B cell (primary cell): Measurements from ENCODE around the gene TOX2. TPM values are rescaled to one million over a fixed set of nuclear protein-coding genes. Genes with fewer than 3 reads are reported as not detected.

Source experiments
- ATAC-seq: fragments of 200-7000 bp; cut with Tn5 transposase; one replicate; pipeline ENCODE4 v1.10.0; 2021; ENCODE audit warnings: low read depth, mild to moderate bottlenecking, moderate number of reproducible peaks, moderate library complexity
- CTCF ChIA-PET: fragments of 350-600 bp; sonication (Branson Sonifier 250); formaldehyde crosslinking; loops from one replicate; lab custom pipeline; 2021; ENCODE audit warnings: antibody characterized with exemption, inconsistent platforms; lab: Charles Lee
- POLR2A ChIA-PET: fragments of 350-600 bp; sonication (Branson Sonifier 250); formaldehyde crosslinking; loops from one replicate; lab custom pipeline; 2021; ENCODE audit warnings: antibody characterized with exemption; lab: Charles Lee
- DNase-seq: peaks from one replicate; pipeline ENCODE4 v3.0.0; 2013
- H2AFZ ChIP-seq: 2 replicates; pipeline ENCODE4 v1.6.1; 2012; ENCODE audit warnings: mild to moderate bottlenecking, low read depth, low read length; ENCODE audit not compliant: insufficient read depth, poor library complexity, severe bottlenecking
- H3K27ac ChIP-seq, 2 donors: 1 replicate in 1 of 2; 2 replicates in 1 of 2; pipeline ENCODE4 v1.5.1; 2012 to 2013; ENCODE audit warnings: low read length in 2 of 2, mild to moderate bottlenecking in 2 of 2, moderate library complexity in 1 of 2
- H3K27me3 ChIP-seq, 4 experiments: fragments of 200-600 bp in 1 of 4; sonication (generic) in 1 of 4; replicated peaks in 1 of 4; 1 replicate in 2 of 4; 2 replicates in 2 of 4; pipeline versions ENCODE4 v1.6.1 to v1.7.0; 2013 to 2016; ENCODE audit warnings: low read length in 3 of 4, mild to moderate bottlenecking in 2 of 4, mixed read lengths in 1 of 4, moderate library complexity in 1 of 4; ENCODE audit not compliant: insufficient read depth in 4 of 4, control insufficient read depth in 3 of 4; ENCODE audit errors: control extremely low read depth in 1 of 4
- H3K36me3 ChIP-seq, 2 experiments: replicated peaks in 1 of 2; 1 replicate in 1 of 2; 2 replicates in 1 of 2; pipeline versions ENCODE4 v1.6.1 to v1.7.1; 2013; ENCODE audit warnings: low read length in 1 of 2; ENCODE audit not compliant: insufficient read depth in 2 of 2, control insufficient read depth in 1 of 2; ENCODE audit errors: control extremely low read depth in 1 of 2, extremely low read depth in 1 of 2
- H3K4me1 ChIP-seq, 2 donors: fragments of 200-600 bp in 1 of 2; sonication (generic) in 1 of 2; 1 replicate in 1 of 2; 2 replicates in 1 of 2; pipeline versions ENCODE4 v1.5.1 to v1.6.1; 2013 to 2017; ENCODE audit warnings: low read length in 2 of 2; ENCODE audit not compliant: control insufficient read depth in 2 of 2, insufficient read depth in 2 of 2
- H3K4me2 ChIP-seq: replicated peaks from 2 replicates; pipeline ENCODE3; 2012; ENCODE audit warnings: mild to moderate bottlenecking, low read depth, low read length; ENCODE audit not compliant: poor library complexity, severe bottlenecking
- H3K4me3 ChIP-seq, 5 experiments: fragments of 200-600 bp in 1 of 5; sonication (generic) in 1 of 5; 1 replicate in 3 of 5; 2 replicates in 2 of 5; pipeline versions ENCODE4 v1.5.1 to v1.7.0; 2011 to 2016; ENCODE audit warnings: low read length in 4 of 5, mild to moderate bottlenecking in 4 of 5, low read depth in 2 of 5, control low read depth in 1 of 5, moderate library complexity in 1 of 5; ENCODE audit not compliant: insufficient read depth in 1 of 5; ENCODE audit errors: control extremely low read depth in 1 of 5, extremely low read depth in 1 of 5
- H3K79me2 ChIP-seq: fragments of 200-600 bp; sonication (generic); one replicate; pipeline ENCODE4 v1.6.0; 2016; ENCODE audit warnings: low read length; ENCODE audit not compliant: control insufficient read depth, insufficient read depth
- H3K9ac ChIP-seq: fragments of 200-600 bp; sonication (generic); 2 replicates; pipeline ENCODE4 v1.6.1; 2017; ENCODE audit warnings: mild to moderate bottlenecking, low read length, moderate library complexity
- H3K9me3 ChIP-seq, 3 donors: one replicate each; pipeline versions ENCODE4 v1.6.1 to v1.7.1; 2013; ENCODE audit warnings: low read length in 2 of 3; ENCODE audit not compliant: control insufficient read depth in 2 of 3, insufficient read depth in 1 of 3; ENCODE audit errors: control extremely low read depth in 1 of 3
- H4K20me1 ChIP-seq: 2 replicates; pipeline ENCODE4 v1.6.0; 2012; ENCODE audit warnings: mild to moderate bottlenecking, low read length; ENCODE audit not compliant: insufficient read depth, control insufficient read depth, poor library complexity, severe bottlenecking
- H3K27ac Mint-ChIP-seq: one replicate; pipeline ENCODE4 v1.8.0; 2021; ENCODE audit warnings: mixed read lengths
- H3K27me3 Mint-ChIP-seq: one replicate; pipeline ENCODE4 v1.8.0; 2021; ENCODE audit warnings: mixed read lengths
- H3K4me1 Mint-ChIP-seq: one replicate; pipeline ENCODE4 v1.8.0; 2021; ENCODE audit warnings: mixed read lengths
- H3K4me3 Mint-ChIP-seq: one replicate; pipeline ENCODE4 v1.8.0; 2021; ENCODE audit warnings: mixed read lengths
- H3K9me3 Mint-ChIP-seq: one replicate; pipeline ENCODE4 v1.8.0; 2022; ENCODE audit warnings: mixed read lengths; ENCODE audit not compliant: insufficient read depth
- CTCF ChIP-seq: fragments of 200-600 bp; IDR thresholded peaks from one replicate; pipeline ENCODE4 v1.8.0; 2022; ENCODE audit warnings: antibody characterized with exemption, mild to moderate bottlenecking
- EZH2 ChIP-seq: IDR thresholded peaks from 2 replicates; pipeline ENCODE4 v1.6.1; 2012; ENCODE audit warnings: borderline replicate concordance, low read depth, mild to moderate bottlenecking, moderate library complexity, low read length; ENCODE audit not compliant: insufficient read depth, poor library complexity, severe bottlenecking
- WGBS: methylation state at CpG from one replicate; pipeline ENCODE4 v1.1.5; 2013; ENCODE audit warnings: missing lambda C conversion rate; ENCODE audit not compliant: insufficient coverage; 5-methylcytosine and 5-hydroxymethylcytosine counted together
- intact Hi-C: fragments of 100-400 bp; cut with micrococcal nuclease; formaldehyde crosslinking; loops from one replicate; pipeline ENCODE4 v1.10.0; 2022
- polyA plus RNA-seq: library from polyadenylated mRNA; depleted of rRNA; stranded (reverse); fragments of >200 nt; gene quantifications from 2 replicates; pipeline ENCODE4 v1.2.3, GENCODE V29; 2012
- total RNA-seq, 2 donors: library from RNA; stranded (reverse); fragments of 120-200 nt in 1 of 2; gene quantifications; 1 replicate in 1 of 2; 2 replicates in 1 of 2; pipeline versions ENCODE4 v1.2.3 to v1.2.4, GENCODE V29; 2013 to 2022

The TOX2 gene
- total and polyA plus RNA-seq, 2 donors (not counting 1 experiment from before 2014, with no cell fraction given), result 1.2 to 4.1 TPM

DNA sequence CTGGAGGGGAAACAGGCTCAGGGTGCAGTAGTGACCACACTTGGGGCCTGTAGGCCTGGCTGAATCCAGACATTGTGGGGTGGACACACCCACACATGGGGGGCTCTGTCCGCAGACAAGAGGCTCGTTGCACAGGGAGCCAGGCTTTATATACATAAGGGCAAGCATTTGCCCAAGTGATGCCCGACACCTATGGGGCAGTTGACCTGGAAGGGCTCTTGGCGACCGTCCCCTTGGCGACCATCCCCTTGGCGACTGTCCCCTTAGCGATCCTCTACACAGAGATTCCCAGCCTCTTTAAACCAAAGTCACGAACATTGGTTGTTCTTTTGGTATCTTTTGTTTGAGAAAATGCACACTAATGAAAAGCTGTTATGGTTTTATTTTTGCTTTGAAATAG is 2.7 kb downstream of the TOX2 start:
- TF ChIP-seq CTCF (no peak), EZH2 (no peak)
- Histone ChIP-seq H3K27me3 (peaks cover 0 to 40% (median 18%) of the 10 kb centered on the region in 4 experiments), H3K79me2 (no peaks in the 10 kb centered on the region), H3K4me3 (no peak overlapping the region), H3K9me3 (peaks cover 0 to 23% (median 0%) of the 10 kb centered on the region in 3 donors), H3K9ac (no peak overlapping the region), H3K4me2 (no peak overlapping the region), H3K27ac (no peak overlapping the region), H3K36me3 (no peaks in the 10 kb centered on the region), H3K4me1 (peaks cover 18 to 21% of the 10 kb centered on the region in 2 donors), H2AFZ (no peak overlapping the region), H4K20me1 (no peaks in the 10 kb centered on the region)
- intact Hi-C loops, result no loop called here
- ATAC-seq, result no peak
- no peak overlapping the region for H3K27ac Mint-ChIP-seq
- CTCF ChIA-PET, result no interaction called here
- peaks cover 8% of the 10 kb centered on the region for H3K9me3 Mint-ChIP-seq
- DNase-seq, result no peak
- H3K4me1 Mint-ChIP-seq, result peaks cover 22% of the 10 kb centered on the region
- WGBS, result 95% methylated on average over 4 of the region's 9 CpGs
- H3K27me3 Mint-ChIP-seq, result peaks cover 59% of the 10 kb centered on the region
- POLR2A ChIA-PET, result no interaction called here
- H3K4me3 Mint-ChIP-seq, result no peak overlapping the region

- H3K27me3 Mint-ChIP-seq, result peaks cover 45% of the 10 kb centered on the region
- Histone ChIP-seq H3K27me3 (peaks cover 0 to 27% (median 12%) of the 10 kb centered on the region in 4 experiments), H2AFZ (no peak overlapping the region), H3K36me3 (no peaks in the 10 kb centered on the region), H3K4me3 (no peak overlapping the region), H3K79me2 (no peaks in the 10 kb centered on the region), H4K20me1 (no peaks in the 10 kb centered on the region), H3K4me2 (no peak overlapping the region), H3K9me3 (peaks cover 0 to 19% (median 0%) of the 10 kb centered on the region in 3 donors), H3K4me1 (peaks cover 15 to 24% of the 10 kb centered on the region in 2 donors), H3K27ac (no peak overlapping the region), H3K9ac (no peak overlapping the region)
- DNase-seq (no peak), ATAC-seq (no peak)
- intact Hi-C loops, result no loop called here
- H3K27ac Mint-ChIP-seq, result no peak overlapping the region
- TF ChIP-seq CTCF (no peak), EZH2 (no peak)
- H3K4me1 Mint-ChIP-seq, result peaks cover 29% of the 10 kb centered on the region
- H3K4me3 Mint-ChIP-seq, result no peak overlapping the region
- WGBS, result 100% methylated on average over 1 of the region's 6 CpGs
- ChIA-PET CTCF (no interaction called here), POLR2A (interaction anchor here (0.6 kb wide), 1 partner anchor 1400 kb away, joined by 5 read pairs; no protein-coding TSS in a partner anchor)
- H3K9me3 Mint-ChIP-seq, result no peaks in the 10 kb centered on the region
Measured at GRCh38 chr20:43919686-43920403, 5.2 kb downstream of the TOX2 start.
